H1 (cell line): ENCODE data around the gene PRR7. TPM values are rescaled to one million over a fixed set of nuclear protein-coding genes. Genes with fewer than 3 reads are reported as not detected.

ENCODE experiments used
- BACH1 ChIP-seq: IDR thresholded peaks from 2 replicates; pipeline ENCODE4 v1.6.1; 2012; ENCODE audit warnings: low read length, improper control_type of control experiment
- CHD7 ChIP-seq: fragments of 300-600 bp; sonication (generic); IDR thresholded peaks from 2 replicates; pipeline ENCODE4 v1.7.1; 2012; ENCODE audit warnings: low read length, moderate library complexity, mild to moderate bottlenecking, inconsistent platforms; ENCODE audit not compliant: insufficient replicate concordance
- HDAC2 ChIP-seq, 2 experiments: fragments of 300-600 bp in 1 of 2; sonication (generic) in 1 of 2; IDR thresholded peaks; 2 replicates each; pipeline ENCODE4 v1.6.1; 2011 to 2012; ENCODE audit warnings: low read depth in 2 of 2, low read length in 2 of 2, mild to moderate bottlenecking in 2 of 2, moderate library complexity in 2 of 2, borderline replicate concordance in 1 of 2, inconsistent platforms in 1 of 2
- HDAC6 ChIP-seq: IDR thresholded peaks from one replicate; pipeline ENCODE4 v1.7.1; 2012; ENCODE audit warnings: low read depth, mild to moderate bottlenecking, inconsistent platforms, low read length, moderate library complexity
- MAX ChIP-seq: IDR thresholded peaks from 2 replicates; pipeline ENCODE4 v1.6.1; 2012; ENCODE audit warnings: inconsistent platforms
- RNF2 ChIP-seq: fragments of 200-900, 300-1000 bp; sonication (generic); IDR thresholded peaks from 2 replicates; pipeline ENCODE4 v1.7.1; 2016; ENCODE audit warnings: borderline replicate concordance, low read depth, mild to moderate bottlenecking, antibody characterized with exemption, low read length; ENCODE audit not compliant: poor library complexity, severe bottlenecking; ENCODE audit errors: missing control alignments
- SAP30 ChIP-seq: fragments of 300-600 bp; sonication (generic); IDR thresholded peaks from 2 replicates; pipeline ENCODE4 v1.7.1; 2012; ENCODE audit warnings: low read length, moderate library complexity, mild to moderate bottlenecking, inconsistent platforms; ENCODE audit not compliant: insufficient read depth, insufficient replicate concordance
- USF2 ChIP-seq: IDR thresholded peaks from 2 replicates; pipeline ENCODE4 v1.6.1; 2011; ENCODE audit warnings: low read length, improper control_type of control experiment
- polyA plus RNA-seq, 7 experiments: library from polyadenylated mRNA; depleted of rRNA in 3 of 7; stranded (reverse) in 5 of 7; unstranded in 2 of 7; fragments of >200 nt in 5 of 7; fragments of 200-250 nt in 2 of 7; gene quantifications; 1 replicate in 5 of 7; 2 replicates in 1 of 7; 4 replicates in 1 of 7; pipeline versions ENCODE4 v1.2.1 to v1.2.3, GENCODE V29; 2011 to 2013; ENCODE audit warnings: missing spikeins in 2 of 7, mixed read lengths in 2 of 7
- total RNA-seq: library from RNA; stranded (reverse); fragmentation: NEBNext Ultra II Directional; extraction: Animal tissue kit (Norgen Biotek cat#: 25700); gene quantifications from 2 replicates; pipeline ENCODE4 v1.2.1, GENCODE V29; 2021

Gene PRR7
- total and polyA plus RNA-seq, 2 of the 8 experiments (the other 6 are each of a cell fraction or from before 2014, with no cell fraction given): 8.0 to 11.8 TPM

GRCh38 chr5:177496727-177497291 is 50.2 kb downstream of the PRR7 start (continued):
- TF ChIP-seq CHD7 (no peak), HDAC2 (IDR thresholded peaks at IDR 0.05; ENCODE audit: borderline replicate concordance in 1 of 2, low read depth in 2 of 2, low read length in 2 of 2) (no peak), SAP30 (no peak), USF2 (no peak), MAX (no peak), RNF2 (no peak), HDAC6 (no peak), BACH1 (no peak)
